RKO (cell line): ENCODE data around the gene PDHB.
"Not testable (repeated sequence)": the region's sequence is repeated elsewhere in the genome, so short reads cannot be mapped to it uniquely, and the experiment has no call there.

Source experiments
- DNase-seq: peaks from one replicate; pipeline ENCODE4 v3.0.0-alpha.2; 2016; ENCODE audit warnings: low spot score

The PDHB gene

GRCh38 chr3:58437276-58437675 is 3.6 kb upstream of the PDHB start:
- DNase-seq: not testable (repeated sequence)

- no peak for DNase-seq
Observed at GRCh38 chr3:58434990-58435389, 1.4 kb upstream of the PDHB start.

- no peak for DNase-seq
Observed at GRCh38 chr3:58434511-58434910, 879 bp upstream of the PDHB start.

GRCh38 chr3:58434168-58434504 is 504 bp upstream of the PDHB start:
- no peak for DNase-seq

- peak; percentile 6 for DNase-seq
Observed at GRCh38 chr3:58432905-58433304, 727 bp downstream of the PDHB start.

- DNase-seq: no peak
Observed at GRCh38 chr3:58429657-58430056, 4.0 kb downstream of the PDHB start.

- no peak for DNase-seq
Observed at GRCh38 chr3:58427661-58428361, 5.8 kb downstream of the PDHB start.

- no peak for DNase-seq
Observed at GRCh38 chr3:58425782-58426181, 7.8 kb downstream of the PDHB start.

GRCh38 chr3:58424613-58425012 is 9.0 kb downstream of the PDHB start:
- no peak for DNase-seq

- no peak for DNase-seq
Observed at GRCh38 chr3:58422756-58423325, 10.8 kb downstream of the PDHB start.

GRCh38 chr3:58421004-58421403 is 12.6 kb downstream of the PDHB start:
- DNase-seq: no peak

- peak; percentile 58 for DNase-seq
Observed at GRCh38 chr3:58419780-58420507, 13.7 kb downstream of the PDHB start.

- no peak for DNase-seq
Observed at GRCh38 chr3:58418227-58418626, 15.4 kb downstream of the PDHB start.

GRCh38 chr3:58417075-58417474 is 16.6 kb downstream of the PDHB start:
- DNase-seq: no peak

GRCh38 chr3:58416191-58416590 is 17.4 kb downstream of the PDHB start:
- DNase-seq: no peak

GRCh38 chr3:58414538-58415197 is 19.0 kb downstream of the PDHB start:
- DNase-seq: peak; percentile 75

GRCh38 chr3:58411851-58412830 is 21.5 kb downstream of the PDHB start:
- no peak for DNase-seq

GRCh38 chr3:58411036-58411435 is 22.6 kb downstream of the PDHB start:
- no peak for DNase-seq

GRCh38 chr3:58409663-58410062 is 24.0 kb downstream of the PDHB start:
- no peak for DNase-seq

GRCh38 chr3:58408906-58409305 is 24.7 kb downstream of the PDHB start:
- no peak for DNase-seq

GRCh38 chr3:58404396-58404795 is 29.2 kb downstream of the PDHB start:
- DNase-seq: peak; percentile 43
